Measurements from ENCODE around the gene FASTK. TPM values are rescaled to one million over a fixed set of nuclear protein-coding genes. Genes with fewer than 3 reads are reported as not detected.

FASTK gene
- total and polyA plus RNA-seq, 4 donors, result 28.9 to 108 (median 89.9) TPM

GRCh38 chr7:151082141-151083070 lies 1.8 kb upstream of the FASTK start:
- H3K9me3 ChIP-seq (ENCODE audit: control insufficient read depth in 4 of 4, insufficient read depth in 3 of 4, low read length in 3 of 4), result no peaks in the 10 kb centered on the region
- 56 to 64% methylated on average over 42 of the region's 42 CpGs for WGBS, 2 donors
- peak overlapping the region; percentile 70 for H3K4me3 ChIP-seq
- no peak for TF ChIP-seq CTCF (IDR thresholded peaks at IDR 0.05; ENCODE audit: control extremely low read depth, extremely low read depth)
- DNase-seq (no peak), ATAC-seq (ENCODE audit: insufficient read depth, low FRiP score) (no peak)
- peaks cover 13 to 54% (median 33%) of the 10 kb centered on the region in 5 donors for H3K4me1 ChIP-seq (ENCODE audit: control insufficient read depth in 5 of 5, insufficient read depth in 5 of 5, low read length in 5 of 5)
- H3K36me3 ChIP-seq (ENCODE audit: control insufficient read depth in 4 of 4, insufficient read depth in 4 of 4, low read length in 4 of 4), result peaks cover 0 to 5% (median 1%) of the 10 kb centered on the region in 4 donors
- H3K9ac ChIP-seq (ENCODE audit: insufficient read depth in 1 of 2, low read length in 2 of 2), result peak overlapping the region in 1 of 2 donors; percentile 36
- H3K27ac ChIP-seq (ENCODE audit: low read depth in 1 of 2, low read length in 1 of 2), result peak overlapping the region; percentile 58 to 86
- no peaks in the 10 kb centered on the region for H3K27me3 ChIP-seq (ENCODE audit: control insufficient read depth in 3 of 3, insufficient read depth in 3 of 3, low read length in 2 of 3)

GRCh38 chr7:151081170-151082101 lies 827 bp upstream of the FASTK start:
- no peak for ATAC-seq (ENCODE audit: insufficient read depth, low FRiP score)
- H3K9ac ChIP-seq (ENCODE audit: insufficient read depth in 1 of 2, low read length in 2 of 2), result no peak overlapping the region
- peaks cover 0 to 9% (median 4%) of the 10 kb centered on the region in 4 donors for H3K36me3 ChIP-seq (ENCODE audit: control insufficient read depth in 4 of 4, insufficient read depth in 4 of 4, low read length in 4 of 4)
- H3K4me1 ChIP-seq (ENCODE audit: control insufficient read depth in 5 of 5, insufficient read depth in 5 of 5, low read length in 5 of 5), result peaks cover 13 to 54% (median 33%) of the 10 kb centered on the region in 5 donors
- WGBS, 2 donors, result 41 to 59% methylated on average over 57 to 64 of the region's 64 CpGs
- DNase-seq, result peak in 1 of 3 donors; percentile 12
- no peaks in the 10 kb centered on the region for H3K27me3 ChIP-seq (ENCODE audit: control insufficient read depth in 3 of 3, insufficient read depth in 3 of 3, low read length in 2 of 3)
- TF ChIP-seq CTCF (IDR thresholded peaks at IDR 0.05; ENCODE audit: control extremely low read depth, extremely low read depth), result no peak
- no peaks in the 10 kb centered on the region for H3K9me3 ChIP-seq (ENCODE audit: control insufficient read depth in 4 of 4, insufficient read depth in 3 of 4, low read length in 3 of 4)
- peak overlapping the region; percentile 27 for H3K4me3 ChIP-seq
- H3K27ac ChIP-seq (ENCODE audit: low read depth in 1 of 2, low read length in 1 of 2), result peak overlapping the region; percentile 86

- peak; percentile 1 for ATAC-seq (ENCODE audit: insufficient read depth, low FRiP score)
- H3K27me3 ChIP-seq (ENCODE audit: control insufficient read depth in 3 of 3, insufficient read depth in 3 of 3, low read length in 2 of 3), result no peaks in the 10 kb centered on the region
- 1% methylated on average over 31 of the region's 31 CpGs for WGBS, 2 donors
- peaks cover 8 to 46% (median 28%) of the 10 kb centered on the region in 5 donors for H3K4me1 ChIP-seq (ENCODE audit: control insufficient read depth in 5 of 5, insufficient read depth in 5 of 5, low read length in 5 of 5)
- peak overlapping the region; percentile 88 for H3K4me3 ChIP-seq
- peaks cover 5 to 19% (median 14%) of the 10 kb centered on the region in 4 donors for H3K36me3 ChIP-seq (ENCODE audit: control insufficient read depth in 4 of 4, insufficient read depth in 4 of 4, low read length in 4 of 4)
- H3K9ac ChIP-seq (ENCODE audit: insufficient read depth in 1 of 2, low read length in 2 of 2), result peak overlapping the region in 1 of 2 donors; percentile 7
- H3K27ac ChIP-seq (ENCODE audit: low read depth in 1 of 2, low read length in 1 of 2), result peak overlapping the region; percentile 94
- no peak for TF ChIP-seq CTCF (IDR thresholded peaks at IDR 0.05; ENCODE audit: control extremely low read depth, extremely low read depth)
- H3K9me3 ChIP-seq (ENCODE audit: control insufficient read depth in 4 of 4, insufficient read depth in 3 of 4, low read length in 3 of 4), result no peaks in the 10 kb centered on the region
- DNase-seq, result no peak
Measured at GRCh38 chr7:151080067-151080521, 515 bp downstream of the FASTK start.

Measured in lung (tissue), 12 donors.